GM18499 (cell line): Measurements from ENCODE around the gene PFDN1.

ENCODE experiments used
- ATAC-seq: cut with Tn5 transposase; IDR thresholded peaks from one replicate; pipeline ENCODE4 v1.9.1; 2021; ENCODE audit warnings: moderate number of reproducible peaks; ENCODE audit not compliant: insufficient read depth, unreplicated experiment

PFDN1 gene

GRCh38 chr5:140262839-140263238, 40.1 kb downstream of the PFDN1 start:
- no peak for ATAC-seq

DNA sequence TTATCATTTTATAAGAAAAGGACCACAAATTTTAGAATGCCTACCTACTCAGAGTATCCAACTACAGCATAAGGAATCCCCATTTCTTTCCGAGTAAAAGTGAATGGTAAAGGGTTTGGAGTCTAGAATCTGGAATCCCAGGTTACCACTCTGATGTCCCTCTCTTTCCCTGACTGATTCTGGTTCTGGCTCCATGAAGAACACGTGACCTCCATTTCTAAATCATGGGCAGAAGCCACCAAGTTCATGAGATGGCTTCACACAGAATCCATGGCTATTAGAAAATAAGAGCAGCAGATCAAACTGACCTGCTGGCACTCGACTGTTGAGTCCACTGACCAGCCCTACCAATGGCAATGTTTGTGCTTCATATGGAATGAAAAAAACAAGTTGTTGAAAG, 40.7 kb downstream of the PFDN1 start:
- no peak for ATAC-seq

- ATAC-seq = no peak
Measured at GRCh38 chr5:140261403-140262171, 41.3 kb downstream of the PFDN1 start.

DNA sequence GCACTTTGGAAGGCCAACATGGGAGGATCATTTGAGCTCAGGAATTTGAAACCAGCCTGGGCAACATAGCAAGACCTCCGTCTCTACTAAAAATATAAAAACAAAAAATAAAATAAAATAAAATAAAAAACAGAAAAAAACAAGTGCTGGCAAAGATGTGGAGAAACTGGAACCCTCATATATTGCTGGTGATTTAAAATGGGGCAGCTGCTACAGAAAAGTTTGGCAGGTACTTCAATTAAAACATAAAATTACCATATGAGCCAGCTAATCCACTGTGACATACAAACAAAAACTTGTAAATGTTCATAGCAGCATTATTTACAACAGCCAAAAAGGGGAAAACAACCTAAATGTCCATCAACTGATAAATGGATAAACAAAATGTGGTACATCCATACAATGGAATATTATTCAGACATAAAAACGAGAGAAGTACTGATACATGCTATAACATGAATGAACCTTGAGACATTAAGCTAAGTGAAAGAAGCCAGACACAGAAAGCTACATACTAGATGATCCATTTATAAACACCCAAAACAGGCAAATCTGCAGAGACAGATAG, 42.7 kb downstream of the PFDN1 start:
- no peak for ATAC-seq

DNA sequence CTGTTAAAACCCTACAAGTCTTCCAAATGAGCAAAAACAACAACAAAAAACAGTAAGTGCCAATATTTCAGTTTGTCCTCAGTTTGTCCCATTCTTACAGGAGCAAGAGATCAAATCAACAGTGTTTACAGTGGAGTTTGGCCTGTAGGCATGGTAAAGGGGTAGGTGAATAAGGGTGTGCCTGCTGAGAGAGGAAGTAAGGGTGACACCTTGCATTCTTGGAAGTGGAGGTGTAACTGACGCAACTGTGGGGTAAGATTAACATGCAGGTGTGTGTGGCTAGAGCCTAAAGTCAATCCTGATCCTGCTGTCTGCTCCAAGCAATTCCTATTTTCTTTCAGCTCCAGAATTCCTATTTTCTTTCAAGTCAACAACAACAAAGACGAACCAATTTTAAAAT, 43.4 kb downstream of the PFDN1 start:
- ATAC-seq = no peak

- ATAC-seq = no peak
Measured at GRCh38 chr5:140258873-140259272, 44.0 kb downstream of the PFDN1 start.

DNA sequence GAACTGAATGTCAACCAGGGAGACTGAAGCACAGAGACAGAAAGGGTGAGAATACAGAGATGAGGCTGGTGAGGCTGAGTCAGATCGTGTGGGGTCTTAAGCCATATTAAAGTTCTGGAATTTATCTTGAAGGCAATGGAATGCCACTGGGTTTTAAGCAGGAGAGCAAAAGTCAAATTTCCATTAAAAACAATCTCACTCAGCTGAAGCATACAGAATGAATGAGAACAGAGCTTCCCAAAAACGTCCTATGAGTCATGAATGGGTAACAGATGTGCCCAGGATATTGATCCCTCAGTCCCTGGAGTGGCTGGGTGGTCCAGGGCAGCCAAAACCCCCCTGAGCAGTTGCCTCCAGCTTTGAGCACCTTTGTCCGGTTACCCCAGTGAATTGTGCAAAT, 44.9 kb downstream of the PFDN1 start:
- no peak for ATAC-seq

DNA sequence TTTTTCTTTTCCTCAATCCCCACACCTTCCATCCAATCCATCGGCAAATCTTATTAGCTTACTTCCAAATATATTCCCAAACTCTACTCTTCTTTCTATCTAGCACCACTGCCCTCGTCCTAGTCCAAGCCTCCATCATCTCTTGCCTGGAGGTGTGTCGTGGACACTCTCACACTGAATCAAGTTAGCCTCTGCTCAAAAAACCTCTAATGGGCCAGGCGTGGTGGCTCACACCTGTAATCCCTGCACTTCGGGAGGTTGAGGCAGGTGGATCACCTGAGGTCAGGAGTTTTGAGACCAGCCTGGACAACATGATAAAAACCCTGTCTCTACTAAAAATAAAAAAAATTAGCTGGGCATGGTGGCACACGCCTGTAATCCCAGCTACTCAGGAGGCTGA, 46.2 kb downstream of the PFDN1 start:
- no peak for ATAC-seq

DNA sequence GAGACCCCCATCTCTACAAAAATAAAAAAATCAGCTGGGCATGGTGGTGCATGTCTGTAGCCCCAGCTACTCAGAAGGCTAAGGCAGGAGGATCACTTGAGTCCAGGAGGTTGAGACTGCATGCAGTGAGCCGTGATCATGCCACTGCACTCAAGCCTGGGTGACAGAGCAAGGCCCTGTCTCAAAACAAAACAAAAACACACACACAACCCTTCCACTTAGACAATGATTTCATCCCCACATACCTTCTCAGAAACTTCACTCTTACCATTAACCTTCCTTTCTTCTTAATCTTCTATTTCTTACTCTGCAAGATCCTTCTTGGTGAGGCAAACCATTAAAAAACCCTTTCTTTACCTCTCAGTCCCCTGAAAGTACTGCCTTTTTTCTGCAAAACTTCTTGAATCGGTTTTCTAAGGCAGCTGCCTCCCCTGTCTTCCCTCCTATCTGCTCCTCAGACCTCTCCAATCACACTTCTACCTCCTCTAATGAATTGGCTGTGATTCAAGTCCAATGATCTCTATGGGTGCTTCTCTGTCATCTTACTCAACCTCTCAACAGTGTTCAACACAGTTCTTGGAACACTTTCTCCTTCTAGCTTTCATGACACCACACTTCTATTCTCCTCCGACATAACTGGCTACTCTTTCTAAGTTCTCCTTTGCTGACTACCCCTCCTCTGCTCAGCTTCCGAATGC, 47.3 kb downstream of the PFDN1 start:
- no peak for ATAC-seq

DNA sequence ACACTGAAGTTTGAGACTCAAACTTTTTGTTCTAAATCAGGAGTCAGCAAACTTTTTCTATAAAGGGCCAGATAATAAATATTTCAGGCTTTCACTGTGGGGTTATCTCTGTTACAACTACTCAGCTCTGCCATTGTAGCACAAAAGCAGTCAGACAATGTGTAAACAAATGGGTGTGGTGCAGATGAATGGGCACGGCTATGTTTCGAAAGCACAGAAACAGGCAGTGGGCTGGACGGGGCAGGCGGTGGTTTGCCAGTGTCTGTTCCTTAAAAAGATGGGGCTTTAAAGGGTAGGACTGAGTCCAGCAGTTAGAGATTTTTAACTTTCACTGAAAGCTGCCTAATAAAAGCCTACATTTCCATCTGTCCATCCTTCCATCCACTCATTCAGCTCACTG, 48.9 kb downstream of the PFDN1 start:
- no peak for ATAC-seq

GRCh38 chr5:140252470-140253126, 50.3 kb downstream of the PFDN1 start:
- no peak for ATAC-seq

- peak; percentile 62 for ATAC-seq
Measured at GRCh38 chr5:140251527-140251973, 51.4 kb downstream of the PFDN1 start.

- ATAC-seq = no peak
Measured at GRCh38 chr5:140250386-140250785, 52.5 kb downstream of the PFDN1 start.

- no peak for ATAC-seq
Measured at GRCh38 chr5:140249536-140249935, 53.4 kb downstream of the PFDN1 start.

- ATAC-seq = no peak
Measured at GRCh38 chr5:140248414-140248813, 54.5 kb downstream of the PFDN1 start.

DNA sequence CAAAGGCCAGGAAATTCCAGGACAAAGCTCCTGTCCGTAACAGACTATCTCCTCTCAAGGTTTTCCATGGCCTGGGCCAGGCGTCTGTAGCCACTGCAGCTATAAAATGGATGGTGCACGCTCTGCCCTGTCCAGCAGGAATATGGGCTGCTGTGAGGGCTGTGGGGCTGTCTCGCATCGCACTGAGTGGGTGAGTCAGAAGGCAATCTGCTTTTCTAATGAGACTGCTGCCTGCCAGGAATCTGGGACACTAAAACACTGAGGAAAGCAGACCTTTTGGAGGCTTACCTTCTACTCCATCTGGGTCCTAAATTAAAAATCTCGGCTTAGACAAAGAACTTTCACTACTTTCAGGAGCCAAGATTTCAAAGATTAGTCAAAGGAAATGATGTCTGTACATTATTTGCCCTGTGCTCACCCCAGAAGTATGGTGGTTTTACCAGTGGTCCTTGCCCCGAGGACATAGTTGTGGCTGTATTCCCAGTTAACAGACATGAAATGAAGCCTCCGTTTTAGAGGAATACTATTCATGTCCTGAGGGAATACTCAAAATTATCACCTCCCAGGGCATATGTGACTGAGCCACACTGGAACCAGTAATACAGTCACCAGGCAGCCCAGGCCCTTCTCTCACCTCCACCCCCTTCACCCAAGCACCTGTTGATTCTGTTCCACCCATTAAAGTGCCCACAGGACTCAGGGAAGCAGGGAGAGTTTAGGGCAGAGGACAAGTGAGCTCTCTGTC, 56.4 kb downstream of the PFDN1 start:
- no peak for ATAC-seq

- ATAC-seq = no peak
Measured at GRCh38 chr5:140245926-140246325, 57.0 kb downstream of the PFDN1 start.

GRCh38 chr5:140245341-140245740, 57.6 kb downstream of the PFDN1 start:
- no peak for ATAC-seq

DNA sequence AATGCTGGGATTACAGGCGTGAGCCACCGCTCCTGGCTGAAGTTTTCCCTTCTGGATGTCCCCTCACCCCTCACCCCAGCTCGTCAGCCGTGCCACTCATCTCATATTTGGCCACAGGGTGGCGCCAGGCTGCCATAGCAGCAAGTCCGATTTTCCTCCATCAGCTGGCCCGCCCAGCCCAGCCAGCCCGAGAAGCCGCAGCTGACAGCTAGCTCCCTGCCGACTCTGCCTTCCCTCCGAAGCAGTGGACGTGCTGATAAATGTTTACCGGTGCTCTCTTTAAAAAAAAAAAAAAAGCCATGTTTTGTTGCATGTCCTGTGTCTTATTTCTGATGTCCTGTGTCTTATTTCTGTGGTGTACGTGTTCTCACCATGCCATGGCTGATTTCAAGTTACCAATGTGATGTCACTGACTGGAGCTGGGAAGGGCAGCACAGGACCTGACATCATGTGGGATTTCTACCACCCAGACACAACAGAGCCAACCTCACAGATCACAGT, 58.3 kb downstream of the PFDN1 start:
- ATAC-seq = peak; percentile 52

GRCh38 chr5:140243706-140244250, 59.1 kb downstream of the PFDN1 start:
- ATAC-seq = no peak
